Measurements from ENCODE around the gene CASD1.

DNA sequence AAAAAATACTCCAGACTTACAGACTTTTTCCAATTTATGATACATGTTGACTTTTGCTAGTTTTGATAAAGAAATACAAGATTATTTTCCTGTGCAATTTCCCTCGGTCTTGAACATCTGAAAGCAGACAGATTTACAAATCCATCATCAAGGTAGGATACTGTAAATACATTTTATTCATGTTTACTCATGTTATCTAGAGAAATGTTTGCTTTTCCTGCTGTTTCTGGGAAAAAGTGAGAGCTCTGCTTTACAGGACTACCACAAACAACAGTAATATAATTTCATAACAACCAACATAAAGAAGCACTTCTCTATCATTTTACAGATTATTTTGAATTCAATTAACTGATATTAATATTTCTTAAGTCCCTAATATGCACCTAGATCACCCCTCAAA lies 31.7 kb upstream of the CASD1 start:
- TF ChIP-seq, protein P1, sequence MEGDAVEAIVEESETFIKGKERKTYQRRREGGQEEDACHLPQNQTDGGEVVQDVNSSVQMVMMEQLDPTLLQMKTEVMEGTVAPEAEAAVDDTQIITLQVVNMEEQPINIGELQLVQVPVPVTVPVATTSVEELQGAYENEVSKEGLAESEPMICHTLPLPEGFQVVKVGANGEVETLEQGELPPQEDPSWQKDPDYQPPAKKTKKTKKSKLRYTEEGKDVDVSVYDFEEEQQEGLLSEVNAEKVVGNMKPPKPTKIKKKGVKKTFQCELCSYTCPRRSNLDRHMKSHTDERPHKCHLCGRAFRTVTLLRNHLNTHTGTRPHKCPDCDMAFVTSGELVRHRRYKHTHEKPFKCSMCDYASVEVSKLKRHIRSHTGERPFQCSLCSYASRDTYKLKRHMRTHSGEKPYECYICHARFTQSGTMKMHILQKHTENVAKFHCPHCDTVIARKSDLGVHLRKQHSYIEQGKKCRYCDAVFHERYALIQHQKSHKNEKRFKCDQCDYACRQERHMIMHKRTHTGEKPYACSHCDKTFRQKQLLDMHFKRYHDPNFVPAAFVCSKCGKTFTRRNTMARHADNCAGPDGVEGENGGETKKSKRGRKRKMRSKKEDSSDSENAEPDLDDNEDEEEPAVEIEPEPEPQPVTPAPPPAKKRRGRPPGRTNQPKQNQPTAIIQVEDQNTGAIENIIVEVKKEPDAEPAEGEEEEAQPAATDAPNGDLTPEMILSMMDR (IDR thresholded peaks at IDR 0.05) = no peak
- TF ChIP-seq POLR2A (IDR thresholded peaks at IDR 0.05) = no peak

Measured in lower leg skin (tissue), 3 donors.